CD4-positive, alpha-beta T cell (primary cell): ENCODE results near the gene PAK6. TPM values are rescaled to one million over a fixed set of nuclear protein-coding genes. Genes with fewer than 3 reads are reported as not detected.
A peak's percentile ranks its signal among the peaks of the same experiment; 100 is the strongest.

ENCODE experiments used
- ATAC-seq: fragments of 200-7000 bp; cut with Tn5 transposase; one replicate; pipeline ENCODE4 v1.10.0; 2022; ENCODE audit warnings: mild to moderate bottlenecking; ENCODE audit not compliant: poor library complexity
- CTCF ChIA-PET: fragments of 350-600 bp; sonication (Branson Sonifier 250); formaldehyde crosslinking; loops from one replicate; lab custom pipeline; 2021; ENCODE audit warnings: antibody characterized with exemption, inconsistent platforms; lab: Charles Lee
- POLR2A ChIA-PET: fragments of 350-600 bp; sonication (Branson Sonifier 250); formaldehyde crosslinking; loops from one replicate; lab custom pipeline; 2021; ENCODE audit warnings: antibody characterized with exemption, inconsistent platforms; lab: Charles Lee
- DNase-seq, 14 experiments: peaks; one replicate each; pipeline ENCODE4 v3.0.0-alpha.2; 2013 to 2020; ENCODE audit warnings: mixed read lengths in 2 of 14
- H3K27ac ChIP-seq, 2 donors: one replicate each; pipeline versions ENCODE4 v1.5.1 to v1.7.0; 2013; ENCODE audit warnings: low read length in 2 of 2, low read depth in 1 of 2, mild to moderate bottlenecking in 1 of 2
- H3K27me3 ChIP-seq, 2 experiments: 1 replicate in 1 of 2; 2 replicates in 1 of 2; pipeline versions ENCODE4 v1.6.1 to v1.7.0; 2013; ENCODE audit warnings: low read length in 2 of 2, control low read depth in 1 of 2, mild to moderate bottlenecking in 1 of 2, moderate library complexity in 1 of 2; ENCODE audit not compliant: insufficient read depth in 2 of 2, control insufficient read depth in 1 of 2
- H3K36me3 ChIP-seq: one replicate; pipeline ENCODE4 v1.6.1; 2013; ENCODE audit warnings: low read length, control low read depth; ENCODE audit not compliant: insufficient read depth
- H3K4me1 ChIP-seq: one replicate; pipeline ENCODE4 v1.6.1; 2013; ENCODE audit warnings: low read length, control low read depth; ENCODE audit not compliant: insufficient read depth
- H3K4me3 ChIP-seq: one replicate; pipeline ENCODE4 v1.5.1; 2013; ENCODE audit warnings: mild to moderate bottlenecking, low read length, moderate library complexity
- H3K9me3 ChIP-seq, 2 experiments: 1 replicate in 1 of 2; 2 replicates in 1 of 2; pipeline versions ENCODE4 v1.6.1 to v1.7.0; 2013; ENCODE audit warnings: low read length in 2 of 2, mild to moderate bottlenecking in 2 of 2, control low read depth in 1 of 2, moderate library complexity in 1 of 2; ENCODE audit not compliant: control insufficient read depth in 1 of 2, insufficient read depth in 1 of 2
- H3K27ac Mint-ChIP-seq: one replicate; pipeline ENCODE4 v1.8.0; 2020; ENCODE audit warnings: mixed read lengths
- H3K27me3 Mint-ChIP-seq: one replicate; pipeline ENCODE4 v1.8.0; 2021; ENCODE audit warnings: mixed read lengths
- H3K36me3 Mint-ChIP-seq: one replicate; pipeline ENCODE4 v1.8.0; 2021; ENCODE audit warnings: low read depth, mixed read lengths
- H3K4me1 Mint-ChIP-seq: one replicate; pipeline ENCODE4 v1.8.0; 2021; ENCODE audit warnings: low read depth, mixed read lengths
- H3K4me3 Mint-ChIP-seq: one replicate; pipeline ENCODE4 v1.8.0; 2020; ENCODE audit warnings: mild to moderate bottlenecking, mixed read lengths
- H3K9me3 Mint-ChIP-seq: one replicate; pipeline ENCODE4 v1.8.0; 2020; ENCODE audit warnings: mixed read lengths
- intact Hi-C, 2 experiments: fragments of 100-400 bp; cut with DNase I in 1 of 2; cut with micrococcal nuclease in 1 of 2; formaldehyde crosslinking; loops; one replicate each; pipeline versions ENCODE4 v1.15.1 to v1.9.0; 2023 to 2025; cut with DNase I, micrococcal nuclease
- total RNA-seq, 174 experiments: library from RNA in 2 of 174; stranded (reverse) in 2 of 174; gene quantifications; one replicate each; pipeline ENCODE4 v1.2.3 and lab custom pipeline; 2021 to 2026
- TF ChIP-seq, protein P1 (sequence below): fragments of 200-600 bp; IDR thresholded peaks from one replicate; pipeline ENCODE4 v1.8.0; 2022; ENCODE audit warnings: antibody characterized with exemption, mild to moderate bottlenecking

Gene PAK6
- total RNA-seq, 2 experiments from 2014 or later: 0.34 to 0.36 TPM

DNA sequence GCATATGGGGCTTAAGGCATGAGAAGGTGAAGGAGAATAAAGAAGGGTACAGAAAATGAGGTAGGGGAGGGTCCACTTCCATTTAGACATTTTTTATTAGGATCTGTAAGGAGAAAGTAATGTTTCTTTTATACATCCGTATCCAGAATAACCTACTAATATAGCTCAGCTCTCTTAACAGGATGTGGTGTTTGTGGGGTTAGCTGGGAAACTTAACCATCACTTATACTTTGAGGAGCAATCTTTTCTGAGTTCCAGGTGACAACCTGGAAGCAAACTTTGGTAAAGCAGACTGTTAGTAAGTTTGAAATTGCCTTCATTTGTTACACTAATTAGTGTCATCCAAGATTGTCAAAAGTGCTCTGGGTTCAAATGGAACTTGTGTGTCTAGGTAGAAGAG, 41.4 kb upstream of the PAK6 start:
- ATAC-seq (peak; percentile 58), DNase-seq (peak in 3 of 14 experiments; percentile 22 to 69 (median 22))
- Mint-ChIP-seq H3K27me3 (no peaks in the 10 kb centered on the region), H3K27ac (no peak overlapping the region), H3K9me3 (no peaks in the 10 kb centered on the region), H3K36me3 (no peaks in the 10 kb centered on the region), H3K4me3 (peak overlapping the region; percentile 58), H3K4me1 (peaks cover 31% of the 10 kb centered on the region)
- intact Hi-C loops: no loop called here
- ChIA-PET CTCF (no interaction called here), POLR2A (interaction anchor here (0.6 to 0.8 kb wide), 2 partner anchors 50 to 98 kb away, joined by 3 read pairs; no protein-coding TSS in a partner anchor)
- no peak overlapping the region for H3K27ac ChIP-seq
- H3K36me3 ChIP-seq: no peaks in the 10 kb centered on the region
- H3K4me1 ChIP-seq: peaks cover 12% of the 10 kb centered on the region
- no peak overlapping the region for H3K4me3 ChIP-seq
- H3K9me3 ChIP-seq: no peaks in the 10 kb centered on the region
- TF ChIP-seq, protein P1, sequence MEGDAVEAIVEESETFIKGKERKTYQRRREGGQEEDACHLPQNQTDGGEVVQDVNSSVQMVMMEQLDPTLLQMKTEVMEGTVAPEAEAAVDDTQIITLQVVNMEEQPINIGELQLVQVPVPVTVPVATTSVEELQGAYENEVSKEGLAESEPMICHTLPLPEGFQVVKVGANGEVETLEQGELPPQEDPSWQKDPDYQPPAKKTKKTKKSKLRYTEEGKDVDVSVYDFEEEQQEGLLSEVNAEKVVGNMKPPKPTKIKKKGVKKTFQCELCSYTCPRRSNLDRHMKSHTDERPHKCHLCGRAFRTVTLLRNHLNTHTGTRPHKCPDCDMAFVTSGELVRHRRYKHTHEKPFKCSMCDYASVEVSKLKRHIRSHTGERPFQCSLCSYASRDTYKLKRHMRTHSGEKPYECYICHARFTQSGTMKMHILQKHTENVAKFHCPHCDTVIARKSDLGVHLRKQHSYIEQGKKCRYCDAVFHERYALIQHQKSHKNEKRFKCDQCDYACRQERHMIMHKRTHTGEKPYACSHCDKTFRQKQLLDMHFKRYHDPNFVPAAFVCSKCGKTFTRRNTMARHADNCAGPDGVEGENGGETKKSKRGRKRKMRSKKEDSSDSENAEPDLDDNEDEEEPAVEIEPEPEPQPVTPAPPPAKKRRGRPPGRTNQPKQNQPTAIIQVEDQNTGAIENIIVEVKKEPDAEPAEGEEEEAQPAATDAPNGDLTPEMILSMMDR: no peak
- H3K27me3 ChIP-seq: no peaks in the 10 kb centered on the region

DNA sequence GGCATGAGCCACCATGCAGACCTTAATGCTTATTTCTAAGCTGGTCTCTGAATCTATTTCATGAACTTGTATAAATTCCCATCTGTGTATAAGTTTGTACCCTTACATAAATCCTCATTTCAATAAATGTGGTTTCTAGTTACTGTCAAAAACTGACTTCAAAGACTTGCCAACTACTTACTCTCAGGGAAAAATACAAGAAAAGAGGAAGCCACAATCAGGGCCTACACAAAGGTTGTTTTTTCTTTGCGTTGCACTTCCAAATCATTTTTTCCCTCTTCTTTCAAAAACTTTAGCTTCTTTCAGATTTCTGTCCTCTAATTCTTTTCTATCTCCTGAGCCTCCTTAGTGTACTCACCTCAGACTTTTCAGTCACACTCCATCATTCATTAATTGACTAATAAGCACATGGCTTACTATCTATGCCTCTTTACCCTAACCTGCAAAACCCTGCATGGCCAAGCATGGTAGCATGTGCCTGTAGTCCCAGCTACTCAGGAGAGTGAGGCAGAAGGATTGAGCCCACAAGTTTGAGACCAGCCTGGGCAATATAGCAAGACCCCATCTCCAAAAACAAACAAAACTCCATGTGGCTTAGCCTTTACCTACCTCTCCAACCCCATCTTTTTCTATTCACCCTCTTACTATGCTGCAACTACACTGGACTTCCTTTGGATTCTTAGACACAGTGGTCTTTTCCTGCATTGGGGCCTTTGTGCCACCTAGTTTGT, 40.3 kb upstream of the PAK6 start:
- Mint-ChIP-seq H3K4me1 (peaks cover 31% of the 10 kb centered on the region), H3K36me3 (no peaks in the 10 kb centered on the region), H3K4me3 (no peak overlapping the region), H3K27ac (peak overlapping the region; percentile 5), H3K27me3 (no peaks in the 10 kb centered on the region), H3K9me3 (no peaks in the 10 kb centered on the region)
- ATAC-seq (no peak), DNase-seq (no peak)
- Histone ChIP-seq H3K4me3 (no peak overlapping the region), H3K9me3 (no peaks in the 10 kb centered on the region), H3K36me3 (no peaks in the 10 kb centered on the region), H3K4me1 (peaks cover 12% of the 10 kb centered on the region), H3K27me3 (no peaks in the 10 kb centered on the region), H3K27ac (no peak overlapping the region)
- TF ChIP-seq, protein P1: no peak
- ChIA-PET CTCF (interaction anchor here (1.7 kb wide), 1 partner anchor 19 kb away, joined by 5 read pairs; no protein-coding TSS in a partner anchor), POLR2A (interaction anchor here (0.8 to 1.9 kb wide), 3 partner anchors 14 to 110 kb away, joined by 3 to 6 read pairs (median 3); partner anchors contain the start of gene PLCB2)
- intact Hi-C loops: no loop called here

DNA sequence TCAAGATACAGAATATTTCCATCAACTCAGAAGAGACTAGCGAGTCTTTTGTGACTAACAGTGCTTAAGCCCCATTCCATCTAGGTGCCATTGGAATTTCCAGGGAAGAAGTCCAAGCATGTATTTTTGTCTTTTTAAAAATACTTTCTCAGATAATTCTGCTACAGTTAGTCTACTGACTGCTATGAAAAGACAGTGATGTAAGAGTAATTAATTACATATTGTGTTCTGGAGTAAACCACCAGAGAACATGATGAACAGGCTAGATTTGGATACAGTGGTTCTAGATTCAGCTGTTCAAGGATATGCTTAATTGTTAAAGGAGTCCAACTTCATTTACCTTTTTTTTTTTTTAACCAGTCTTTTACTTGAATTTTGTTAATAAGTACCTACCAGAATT, 34.8 kb upstream of the PAK6 start:
- Mint-ChIP-seq H3K27ac (no peak overlapping the region), H3K36me3 (no peaks in the 10 kb centered on the region), H3K27me3 (no peaks in the 10 kb centered on the region), H3K4me1 (peaks cover 2% of the 10 kb centered on the region), H3K4me3 (no peak overlapping the region), H3K9me3 (no peaks in the 10 kb centered on the region)
- Histone ChIP-seq H3K27ac (no peak overlapping the region), H3K9me3 (no peaks in the 10 kb centered on the region), H3K4me3 (no peak overlapping the region), H3K36me3 (no peaks in the 10 kb centered on the region), H3K4me1 (no peaks in the 10 kb centered on the region), H3K27me3 (no peaks in the 10 kb centered on the region)
- TF ChIP-seq, protein P1: no peak
- ChIA-PET CTCF (interaction anchor here (1.1 kb wide), 1 partner anchor 17 kb away, joined by 3 read pairs; no protein-coding TSS in a partner anchor), POLR2A (no interaction called here)
- DNase-seq: no peak
- no peak for ATAC-seq
- intact Hi-C loops: no loop called here
